ENCODE results near the gene ASIC4.

GRCh38 chr2:219549619-219550018 is 35.3 kb downstream of the ASIC4 start:
- TF ChIP-seq SIN3A (IDR thresholded peaks at IDR 0.05; ENCODE audit: borderline replicate concordance, insufficient read depth, low read depth, low read length) = no peak
- no peak for TF ChIP-seq CTCF (IDR thresholded peaks at IDR 0.05)
